Measurements from ENCODE around the gene TRNP1.

Gene TRNP1

GRCh38 chr1:27027575-27028250 lies 34.2 kb downstream of the TRNP1 start:
- DNase-seq = no peak

DNA sequence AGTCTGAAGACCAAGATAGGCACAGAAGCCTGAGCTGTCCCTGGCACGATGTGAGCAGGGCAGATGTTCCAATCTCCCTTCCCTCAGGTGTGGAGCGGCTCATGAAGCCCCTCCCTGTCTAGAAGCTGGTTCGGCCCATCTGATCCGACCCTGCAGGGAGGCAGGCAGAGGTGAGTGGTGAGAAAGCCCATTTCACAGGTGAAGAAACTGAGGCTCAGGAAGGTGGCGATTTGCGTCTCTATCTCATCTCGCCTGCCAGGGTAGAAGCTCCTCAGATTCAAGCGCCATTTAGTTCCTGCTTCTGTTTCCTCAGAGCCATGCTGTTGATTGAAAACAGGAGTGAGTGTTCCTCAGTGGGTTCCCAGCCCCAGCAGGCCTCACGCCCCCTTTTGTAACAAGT lies 36.0 kb downstream of the TRNP1 start:
- no peak for DNase-seq

DNA sequence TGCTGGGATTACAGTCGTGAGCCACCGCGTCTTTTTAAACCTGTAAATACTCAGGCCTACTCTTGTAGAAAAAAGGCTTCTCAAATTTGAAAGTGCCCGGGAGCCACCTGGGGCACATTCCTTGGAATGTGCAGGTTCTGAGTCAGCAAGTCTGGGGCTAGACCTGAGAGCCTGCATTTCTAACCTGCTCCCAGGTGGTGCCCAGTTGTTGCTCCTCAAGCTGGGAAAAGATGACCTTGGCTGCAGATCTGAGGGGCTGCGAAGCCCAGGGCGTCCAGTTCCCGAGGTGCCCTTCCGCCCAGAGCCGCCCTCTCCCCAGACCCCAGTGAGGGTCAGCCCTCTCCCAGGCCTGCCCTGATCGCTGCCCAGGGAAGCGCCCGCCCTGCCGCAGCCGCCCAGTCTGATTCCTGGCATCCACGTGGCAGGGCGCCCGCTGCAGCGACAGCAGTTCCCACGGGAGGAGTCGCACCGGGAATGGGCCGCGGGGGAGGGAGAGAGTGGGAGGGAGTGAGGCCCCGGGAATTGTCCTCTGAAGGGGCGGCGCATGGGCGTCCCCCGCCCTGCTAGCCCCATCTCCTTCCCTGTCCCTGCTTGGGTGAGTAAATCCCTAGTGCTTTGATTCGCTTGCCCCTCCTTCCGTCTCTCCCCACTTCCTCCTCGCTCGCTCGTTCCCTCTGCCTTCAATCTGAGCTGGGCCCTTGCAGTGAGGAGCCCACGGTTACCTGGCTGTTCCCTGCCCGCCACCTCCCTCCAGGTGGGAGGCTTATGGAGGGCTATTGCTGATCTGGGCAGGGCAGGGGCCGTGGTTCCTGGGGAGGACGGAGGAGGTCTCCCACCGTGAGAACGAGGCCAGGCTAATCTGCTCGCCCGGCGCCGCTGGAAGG lies 38.0 kb downstream of the TRNP1 start:
- DNase-seq = peak in 10 of 14 donors; percentile 11 to 84 (median 43)

DNA sequence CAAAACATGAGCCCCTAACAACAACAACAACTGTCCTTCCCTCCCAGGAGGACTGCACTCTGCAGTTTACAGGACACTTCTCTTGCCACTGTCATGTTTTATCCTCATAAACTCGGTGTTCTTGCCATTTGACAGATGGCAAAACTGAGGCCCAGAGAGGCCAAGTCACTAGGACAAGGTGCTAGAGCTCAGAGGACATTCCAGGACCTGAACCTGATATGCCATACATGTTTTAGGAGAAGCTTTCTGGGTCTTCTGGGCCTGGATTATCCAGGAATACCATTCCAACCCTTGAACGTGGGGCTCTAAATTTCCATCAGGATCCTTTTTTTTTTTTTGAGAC lies 38.6 kb downstream of the TRNP1 start:
- no peak for DNase-seq

GRCh38 chr1:27033043-27033746 lies 39.7 kb downstream of the TRNP1 start:
- DNase-seq = no peak

GRCh38 chr1:27035344-27035743 lies 41.9 kb downstream of the TRNP1 start:
- no peak for DNase-seq

DNA sequence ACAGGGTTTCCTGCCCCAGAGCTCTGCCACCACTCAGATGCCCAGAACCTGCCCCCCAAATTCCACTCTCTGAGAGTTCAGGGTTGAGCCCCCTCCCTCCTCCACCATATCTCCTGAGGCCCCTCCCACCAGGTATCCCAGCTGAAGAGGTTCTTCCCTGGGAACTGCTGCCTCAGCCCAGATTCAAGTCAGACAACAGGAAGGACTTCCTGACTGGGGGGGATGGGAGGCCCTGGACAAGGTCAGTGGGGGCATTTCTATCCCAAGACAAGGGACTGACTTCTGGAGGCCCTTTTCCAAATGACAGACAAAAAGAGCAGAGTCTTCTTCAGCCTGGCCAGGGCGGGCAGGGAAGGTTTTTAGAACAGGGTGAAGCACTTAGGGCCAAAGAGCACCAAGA lies 43.2 kb downstream of the TRNP1 start:
- DNase-seq = no peak

- DNase-seq = no peak
Observed at GRCh38 chr1:27037518-27037917, 44.0 kb downstream of the TRNP1 start.

DNA sequence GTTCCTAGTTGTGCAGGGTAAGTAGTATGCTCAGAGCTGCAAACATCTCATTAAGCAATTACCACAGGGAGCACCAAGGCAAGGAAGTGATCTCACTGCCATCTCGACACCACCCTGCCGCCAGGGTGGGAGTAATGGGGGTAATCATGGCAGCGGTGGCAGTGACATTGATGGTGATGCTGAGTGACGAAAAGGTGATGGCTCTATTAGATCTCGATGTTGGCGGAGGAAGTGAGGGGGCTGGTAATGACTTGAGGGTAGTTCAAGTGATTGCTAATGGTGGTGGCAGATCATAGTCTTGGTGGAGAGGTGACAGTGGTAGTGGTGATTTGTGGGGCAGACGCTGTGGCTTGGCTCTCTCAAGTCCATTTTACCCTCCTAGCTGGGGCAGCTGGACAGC lies 44.5 kb downstream of the TRNP1 start:
- DNase-seq = no peak

- DNase-seq = no peak
Observed at GRCh38 chr1:27042670-27043069, 49.2 kb downstream of the TRNP1 start.

DNA sequence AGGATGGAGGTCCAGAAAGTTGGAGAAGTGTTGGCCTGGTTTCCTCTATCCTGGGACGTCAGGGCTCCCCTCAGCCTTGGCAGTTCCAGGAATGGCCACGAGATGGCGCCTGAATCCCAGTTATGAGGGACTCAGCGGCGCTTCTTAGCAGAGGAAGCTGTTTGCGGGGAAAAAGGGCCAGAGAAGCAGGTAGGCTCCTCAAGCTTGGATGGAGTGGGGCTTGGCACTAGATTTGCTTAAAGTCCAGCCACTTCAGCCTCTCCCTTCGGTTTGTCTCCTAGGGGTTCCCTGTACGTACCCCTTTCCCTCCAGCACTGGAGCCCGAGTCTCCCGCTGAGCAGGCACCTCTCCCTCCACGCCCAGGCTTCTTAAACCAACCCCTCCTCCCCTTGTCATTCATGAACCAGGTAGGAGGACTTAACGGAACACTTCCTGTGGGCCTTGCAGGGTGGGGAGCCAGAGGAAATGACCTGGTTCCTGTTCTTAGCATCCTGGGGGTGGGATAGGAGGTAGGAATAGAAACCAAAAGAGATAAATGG lies 51.2 kb downstream of the TRNP1 start:
- DNase-seq = peak in 13 of 14 donors; percentile 3 to 81 (median 63)

DNA sequence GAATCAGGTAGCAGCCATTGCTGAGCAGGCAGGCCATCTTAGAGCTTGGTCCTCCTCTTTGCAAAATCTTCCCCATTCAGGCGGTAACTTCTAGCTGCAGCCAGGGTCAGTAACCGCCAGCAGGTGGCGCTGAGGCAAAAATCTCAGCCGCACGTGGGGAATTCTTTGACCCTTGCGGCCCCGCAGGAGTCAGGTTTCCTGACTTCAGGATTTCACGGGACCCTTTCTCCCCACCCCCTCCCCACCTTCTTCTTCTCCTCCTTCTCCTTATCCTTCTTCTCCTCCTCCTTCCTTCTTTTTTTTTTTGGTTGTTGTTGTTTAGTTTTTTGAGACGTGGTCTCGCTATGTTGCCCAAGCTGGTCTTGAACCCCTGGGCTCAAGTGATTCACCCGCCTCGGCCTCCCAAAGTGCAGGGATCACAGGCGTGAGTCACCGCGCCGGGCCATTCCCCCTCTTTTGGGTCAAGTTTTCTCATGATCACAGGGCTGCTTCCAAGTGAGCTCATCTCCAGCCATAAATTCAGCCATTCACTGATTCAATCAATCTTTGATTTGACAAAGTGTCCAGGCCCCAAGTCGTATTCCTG lies 52.6 kb downstream of the TRNP1 start:
- DNase-seq = peak in 8 of 14 donors; percentile 1 to 49 (median 23)

- no peak for DNase-seq
Observed at GRCh38 chr1:27047914-27048313, 54.4 kb downstream of the TRNP1 start.

GRCh38 chr1:27049100-27049499 lies 55.6 kb downstream of the TRNP1 start:
- DNase-seq = no peak

DNA sequence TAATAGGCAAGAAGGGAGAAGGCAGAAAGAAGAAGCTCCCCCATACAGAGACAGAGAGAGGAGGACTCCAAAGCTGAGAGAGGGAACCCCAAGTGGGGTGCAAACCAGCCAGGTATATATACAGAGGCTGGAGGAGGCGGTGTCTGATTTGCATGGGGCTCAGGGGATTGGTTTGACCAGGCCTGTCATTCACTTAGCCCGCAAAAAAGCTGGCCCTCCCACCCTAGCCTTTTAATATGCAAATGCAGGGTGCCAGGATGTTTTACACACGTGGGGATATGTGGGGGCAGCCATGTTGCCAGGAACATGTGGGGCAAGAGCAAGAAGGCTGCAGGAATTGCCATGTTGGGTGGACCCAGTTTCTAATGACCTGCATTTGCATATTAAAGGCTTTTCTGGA lies 56.1 kb downstream of the TRNP1 start:
- DNase-seq = no peak

All from C1 segment of cervical spinal cord (tissue), 14 donors.